A549 (cell line): ENCODE measurements around the gene PRKD1. TPM values are rescaled to one million over a fixed set of nuclear protein-coding genes. Genes with fewer than 3 reads are reported as not detected.

Source experiments
- ATAC-seq, 2 experiments: fragments of 200-7000 bp in 1 of 2; fragments of >200 bp in 1 of 2; cut with Nextera tagmentation in 1 of 2; cut with Tn5 transposase in 1 of 2; 3 replicates each; pipeline versions ENCODE4 v1.8.0 to v1.9.1; 2018 to 2020; ENCODE audit warnings: mild to moderate bottlenecking in 1 of 2, moderate library complexity in 1 of 2
- CTCF ChIA-PET: fragments of 300-600 bp; sonication (Branson Sonifier 250); formaldehyde crosslinking; extraction: SDS; loops from one replicate; lab custom pipeline; 2021; ENCODE audit warnings: antibody characterized with exemption, inconsistent platforms; lab: Yijun Ruan, JAX
- POLR2A ChIA-PET: fragments of 350-600 bp; formaldehyde crosslinking; extraction: SDS; loops from one replicate; lab custom pipeline; 2021; ENCODE audit warnings: antibody characterized with exemption, inconsistent platforms; lab: Yijun Ruan, JAX
- DNase-seq, 2 experiments: peaks; one replicate each; pipeline versions ENCODE4 v3.0.0 to v3.0.0-alpha.2; 2011 to 2016; ENCODE audit warnings: low read depth in 1 of 2, low spot score in 1 of 2
- FAIRE-seq: peaks from 2 replicates; lab custom pipeline; 2011; peaks lifted over from hg19 to GRCh38; lab: Jason Lieb, UNC
- H3K27ac ChIP-seq, 2 experiments: fragments of >200 bp; sonication (Bioruptor Twin); formaldehyde crosslinking; 3 replicates each; pipeline ENCODE4 v1.5.1; 2016 to 2017
- H3K4me1 ChIP-seq: fragments of >200 bp; sonication (Bioruptor Twin); formaldehyde crosslinking; 3 replicates; pipeline ENCODE4 v1.6.1; 2016
- H3K4me2 ChIP-seq: fragments of >200 bp; sonication (Bioruptor Twin); formaldehyde crosslinking; 3 replicates; pipeline ENCODE4 v1.6.1; 2016
- H3K4me3 ChIP-seq: fragments of >200 bp; sonication (Bioruptor Twin); formaldehyde crosslinking; 3 replicates; pipeline ENCODE4 v1.5.1; 2016
- H3K9me3 ChIP-seq: fragments of >200 bp; sonication (Bioruptor Twin); formaldehyde crosslinking; 3 replicates; pipeline ENCODE4 v1.6.1; 2016
- CHD2 ChIP-seq: fragments of 150-350 bp; IDR thresholded peaks from 2 replicates; pipeline ENCODE4 v1.6.1; 2014; ENCODE audit warnings: low read length; ENCODE audit not compliant: partially characterized antibody
- EHMT2 ChIP-seq: fragments of 200-600 bp; sonication (generic); IDR thresholded peaks from 2 replicates; pipeline ENCODE4 v1.6.1; 2016; ENCODE audit warnings: antibody characterized with exemption, low read depth, mild to moderate bottlenecking, moderate library complexity
- FOXS1 ChIP-seq: fragments of 250-450 bp; sonication (Bioruptor Pico); IDR thresholded peaks from 2 replicates; pipeline ENCODE4 v1.5.0; 2020; ENCODE audit warnings: mild to moderate bottlenecking, moderate library complexity
- MAFK ChIP-seq: fragments of 450-650 bp; IDR thresholded peaks from 2 replicates; pipeline ENCODE4 v1.6.1; 2014; ENCODE audit not compliant: partially characterized antibody
- RAD21 ChIP-seq, 2 experiments: fragments of >200 bp in 1 of 2; sonication (Bioruptor Twin) in 1 of 2; formaldehyde crosslinking in 1 of 2; IDR thresholded peaks in 1 of 2; conservative IDR thresholded peaks in 1 of 2; 2 replicates in 1 of 2; 3 replicates in 1 of 2; pipeline ENCODE4 v1.6.1; 2012 to 2018; ENCODE audit warnings: inconsistent platforms in 1 of 2
- SMC3 ChIP-seq: fragments of >200 bp; sonication (Bioruptor Twin); formaldehyde crosslinking; IDR thresholded peaks from 3 replicates; pipeline ENCODE4 v1.6.1; 2018; ENCODE audit warnings: inconsistent platforms
- SREBF2 ChIP-seq: fragments of 450-650 bp; IDR thresholded peaks from 2 replicates; pipeline ENCODE4 v1.6.1; 2014; ENCODE audit warnings: mild to moderate bottlenecking, moderate library complexity
- WGBS: methylation state at CpG from one replicate; pipeline ENCODE4 v1.1.6; 2017; ENCODE audit errors: missing lambda C conversion rate; 5-methylcytosine and 5-hydroxymethylcytosine counted together
- polyA plus RNA-seq, 4 experiments: library from polyadenylated mRNA; depleted of rRNA in 3 of 4; stranded (reverse); fragments of >200 nt; fragmentation: RNase III in 1 of 4; extraction: RNeasy Plus Mini Kit Qiagen cat#74134 plus additional on column Dnase treatment in 1 of 4; gene quantifications; 2 replicates in 3 of 4; 3 replicates in 1 of 4; pipeline ENCODE4 v1.2.3, GENCODE V29; 2011 to 2017
- small RNA-seq, 6 experiments: library from RNA; depleted of rRNA; stranded (forward); fragments of <200 nt; gene quantifications; one replicate each; pipeline ENCODE3, GENCODE V24; 2012
- TF ChIP-seq, protein P1 (sequence below): fragments of >200 bp; sonication (Bioruptor Twin); formaldehyde crosslinking; IDR thresholded peaks from 3 replicates; pipeline ENCODE4 v1.5.1; 2016
- TF ChIP-seq, protein P2 (sequence below): fragments of >200 bp; sonication (Bioruptor Twin); formaldehyde crosslinking; IDR thresholded peaks from 2 replicates; pipeline ENCODE4 v1.6.1; 2016
- TF ChIP-seq, protein P3 (sequence below): fragments of 250-450 bp; sonication (Bioruptor Pico); IDR thresholded peaks from 2 replicates; pipeline ENCODE4 v1.5.0; 2020; ENCODE audit warnings: low read depth, mild to moderate bottlenecking, moderate library complexity
- TF ChIP-seq, protein P4 (sequence below): fragments of >200 bp; sonication (Bioruptor Twin); formaldehyde crosslinking; IDR thresholded peaks from 3 replicates; pipeline ENCODE4 v1.6.1; 2016

PRKD1 gene
- polyA plus RNA-seq, 2 of the 4 experiments (the other 2 are of a cell fraction), result 3.0 to 7.8 TPM

DNA sequence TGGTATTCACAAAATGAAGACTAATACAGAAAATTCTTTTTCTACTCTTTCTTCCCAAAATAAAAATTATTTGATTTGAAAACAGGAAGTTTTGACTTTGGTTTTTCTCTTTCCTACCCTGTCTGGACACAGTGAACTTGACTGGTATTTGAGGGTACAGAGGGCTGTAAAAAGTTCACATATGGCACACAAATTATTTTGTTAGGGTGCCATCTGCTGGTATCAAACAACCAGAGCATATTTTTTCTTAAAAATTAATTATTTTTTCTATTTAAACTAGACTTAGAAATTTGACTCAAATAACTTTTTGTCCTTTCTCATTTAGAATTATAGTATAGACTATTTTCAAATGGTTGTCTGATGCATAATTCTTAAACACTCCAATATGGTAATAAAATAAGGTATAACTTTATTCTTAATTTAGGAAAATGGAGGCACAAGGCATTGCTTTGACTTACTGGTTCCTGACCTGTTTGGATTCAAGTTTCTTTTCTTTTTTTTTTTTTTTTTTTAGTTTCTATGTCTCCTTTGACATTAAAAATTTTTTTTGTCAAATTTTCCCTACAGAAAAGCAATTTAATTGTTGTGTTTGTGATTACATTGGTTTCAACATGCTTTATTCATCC, 390.6 kb downstream of the PRKD1 start:
- no peak for FAIRE-seq
- TF ChIP-seq RAD21 (conservative IDR thresholded peaks at IDR 0.05 in 1 of 2, IDR thresholded peaks at IDR 0.05 in 1 of 2), result peak; percentile 49 to 62; a peak in 4 of 5 replicates
- peak; percentile 71 for TF ChIP-seq SMC3
- no peak for TF ChIP-seq SREBF2
- TF ChIP-seq, protein P1, sequence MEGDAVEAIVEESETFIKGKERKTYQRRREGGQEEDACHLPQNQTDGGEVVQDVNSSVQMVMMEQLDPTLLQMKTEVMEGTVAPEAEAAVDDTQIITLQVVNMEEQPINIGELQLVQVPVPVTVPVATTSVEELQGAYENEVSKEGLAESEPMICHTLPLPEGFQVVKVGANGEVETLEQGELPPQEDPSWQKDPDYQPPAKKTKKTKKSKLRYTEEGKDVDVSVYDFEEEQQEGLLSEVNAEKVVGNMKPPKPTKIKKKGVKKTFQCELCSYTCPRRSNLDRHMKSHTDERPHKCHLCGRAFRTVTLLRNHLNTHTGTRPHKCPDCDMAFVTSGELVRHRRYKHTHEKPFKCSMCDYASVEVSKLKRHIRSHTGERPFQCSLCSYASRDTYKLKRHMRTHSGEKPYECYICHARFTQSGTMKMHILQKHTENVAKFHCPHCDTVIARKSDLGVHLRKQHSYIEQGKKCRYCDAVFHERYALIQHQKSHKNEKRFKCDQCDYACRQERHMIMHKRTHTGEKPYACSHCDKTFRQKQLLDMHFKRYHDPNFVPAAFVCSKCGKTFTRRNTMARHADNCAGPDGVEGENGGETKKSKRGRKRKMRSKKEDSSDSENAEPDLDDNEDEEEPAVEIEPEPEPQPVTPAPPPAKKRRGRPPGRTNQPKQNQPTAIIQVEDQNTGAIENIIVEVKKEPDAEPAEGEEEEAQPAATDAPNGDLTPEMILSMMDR, result peak; percentile 62
- Histone ChIP-seq H3K4me2 (no peak overlapping the region), H3K4me1 (no peaks in the 10 kb centered on the region), H3K9me3 (no peaks in the 10 kb centered on the region), H3K4me3 (no peak overlapping the region), H3K27ac (no peak overlapping the region)
- DNase-seq, result peak in 1 of 2 experiments; percentile 18
- ChIA-PET POLR2A (no interaction called here), CTCF (interaction anchor here (0.6 to 3.8 kb wide), 9 partner anchors 18 to 786 kb away, joined by 3 to 21 read pairs (median 4); no protein-coding TSS in a partner anchor)
- ATAC-seq, result no peak

DNA sequence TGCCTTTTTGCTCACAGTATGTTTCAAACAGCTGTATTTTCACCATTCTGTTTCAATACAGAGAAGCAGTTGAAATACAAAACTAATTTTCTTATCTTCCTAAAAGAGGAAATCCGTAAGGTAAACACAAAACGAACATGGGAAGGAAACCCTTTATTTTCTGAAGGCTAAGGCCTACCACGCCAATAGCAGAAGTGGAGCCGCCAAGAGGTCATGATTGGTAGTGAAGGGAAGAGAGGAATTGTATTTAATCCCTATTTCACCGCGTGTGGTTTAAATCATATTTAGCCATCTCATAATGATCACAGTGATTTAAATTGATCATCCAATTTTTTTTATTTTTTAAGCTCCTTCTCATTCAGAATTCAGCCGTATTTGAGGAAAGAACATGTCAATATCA, 398.2 kb downstream of the PRKD1 start:
- no peak overlapping the region for H3K4me3 ChIP-seq
- no peaks in the 10 kb centered on the region for H3K4me1 ChIP-seq
- H3K4me2 ChIP-seq, result no peak overlapping the region
- CTCF ChIA-PET, result interaction anchor here (1.2 to 1.5 kb wide), 2 partner anchors 11 to 775 kb away, joined by 4 read pairs; no protein-coding TSS in a partner anchor
- WGBS, result 35% methylated on average over 7 of the region's 7 CpGs
- no peaks in the 10 kb centered on the region for H3K9me3 ChIP-seq
- TF ChIP-seq, protein P2, sequence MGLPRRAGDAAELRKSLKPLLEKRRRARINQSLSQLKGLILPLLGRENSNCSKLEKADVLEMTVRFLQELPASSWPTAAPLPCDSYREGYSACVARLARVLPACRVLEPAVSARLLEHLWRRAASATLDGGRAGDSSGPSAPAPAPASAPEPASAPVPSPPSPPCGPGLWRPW, result no peak
- POLR2A ChIA-PET, result no interaction called here
- H3K27ac ChIP-seq, result no peak overlapping the region
- no peak for DNase-seq
- no peak for ATAC-seq
- no peak for FAIRE-seq

DNA sequence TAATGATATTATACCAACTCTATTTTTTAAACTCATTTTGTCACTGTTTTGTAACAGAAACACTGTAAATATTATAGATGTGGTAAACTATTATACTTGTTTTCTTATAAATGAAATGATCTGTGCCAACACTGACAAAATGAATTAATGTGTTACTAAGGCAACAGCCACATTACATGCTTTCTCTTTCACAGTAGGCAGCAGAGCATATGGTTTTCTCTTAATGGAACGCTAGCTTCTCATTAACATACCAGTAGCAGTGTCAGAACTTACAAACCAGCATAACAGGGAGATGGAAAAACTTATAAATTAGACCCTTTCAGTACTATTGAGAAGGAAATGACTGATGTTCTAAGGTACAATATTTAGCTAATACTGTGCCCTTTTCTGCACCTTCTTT, 398.8 kb downstream of the PRKD1 start:
- ChIA-PET CTCF (no interaction called here), POLR2A (no interaction called here)
- TF ChIP-seq SMC3 (no peak), CHD2 (no peak), EHMT2 (no peak), FOXS1 (CRISPR knock-in tag) (no peak)
- TF ChIP-seq, protein P3, sequence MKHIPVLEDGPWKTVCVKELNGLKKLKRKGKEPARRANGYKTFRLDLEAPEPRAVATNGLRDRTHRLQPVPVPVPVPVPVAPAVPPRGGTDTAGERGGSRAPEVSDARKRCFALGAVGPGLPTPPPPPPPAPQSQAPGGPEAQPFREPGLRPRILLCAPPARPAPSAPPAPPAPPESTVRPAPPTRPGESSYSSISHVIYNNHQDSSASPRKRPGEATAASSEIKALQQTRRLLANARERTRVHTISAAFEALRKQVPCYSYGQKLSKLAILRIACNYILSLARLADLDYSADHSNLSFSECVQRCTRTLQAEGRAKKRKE, result no peak
- no peaks in the 10 kb centered on the region for H3K4me1 ChIP-seq
- H3K9me3 ChIP-seq, result no peaks in the 10 kb centered on the region
- 17% methylated on average over 1 of the region's 1 CpG for WGBS
- FAIRE-seq (no peak), DNase-seq (no peak), ATAC-seq (no peak)
- H3K27ac ChIP-seq, result no peak overlapping the region
- H3K4me2 ChIP-seq, result no peak overlapping the region
- no peak overlapping the region for H3K4me3 ChIP-seq

DNA sequence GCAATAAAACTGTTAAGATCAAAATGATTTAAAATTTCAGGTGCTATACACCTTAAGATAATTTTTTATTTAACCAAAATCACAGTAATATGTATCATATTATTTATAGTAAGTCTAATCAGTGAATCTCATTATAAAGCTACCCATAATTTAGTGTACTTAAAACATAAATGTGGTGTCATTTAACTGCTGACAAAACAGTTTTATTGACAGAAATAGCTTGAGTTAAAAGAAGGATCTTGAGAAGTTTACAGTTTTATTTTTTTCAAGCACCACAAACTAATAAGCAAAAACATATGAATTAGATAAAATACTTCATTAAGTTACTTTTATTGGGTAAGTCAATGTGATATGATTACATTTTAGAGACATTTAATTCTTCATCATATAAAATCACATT, 400.4 kb downstream of the PRKD1 start:
- peak; percentile 63 for TF ChIP-seq MAFK
- TF ChIP-seq, protein P4, sequence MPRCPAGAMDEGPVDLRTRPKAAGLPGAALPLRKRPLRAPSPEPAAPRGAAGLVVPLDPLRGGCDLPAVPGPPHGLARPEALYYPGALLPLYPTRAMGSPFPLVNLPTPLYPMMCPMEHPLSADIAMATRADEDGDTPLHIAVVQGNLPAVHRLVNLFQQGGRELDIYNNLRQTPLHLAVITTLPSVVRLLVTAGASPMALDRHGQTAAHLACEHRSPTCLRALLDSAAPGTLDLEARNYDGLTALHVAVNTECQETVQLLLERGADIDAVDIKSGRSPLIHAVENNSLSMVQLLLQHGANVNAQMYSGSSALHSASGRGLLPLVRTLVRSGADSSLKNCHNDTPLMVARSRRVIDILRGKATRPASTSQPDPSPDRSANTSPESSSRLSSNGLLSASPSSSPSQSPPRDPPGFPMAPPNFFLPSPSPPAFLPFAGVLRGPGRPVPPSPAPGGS, result no peak
- TF ChIP-seq, all 56 proteins: peak for 1
- Histone ChIP-seq H3K9me3 (no peaks in the 10 kb centered on the region), H3K4me1 (no peaks in the 10 kb centered on the region), H3K4me3 (no peak overlapping the region), H3K4me2 (no peak overlapping the region), H3K27ac (no peak overlapping the region)
- FAIRE-seq (no peak), DNase-seq (no peak), ATAC-seq (no peak)
- POLR2A ChIA-PET, result no interaction called here
- CTCF ChIA-PET, result interaction anchor here (1.3 kb wide), 1 partner anchor 23 kb away, joined by 3 read pairs; no protein-coding TSS in a partner anchor

Small RNA genes within 50 kb of the gene (small RNA-seq; reads per million reads assigned to genes)
- gene RNU6-1234P, result 0 reads per million in 6 experiments
